Endothelial cell (in vitro differentiated cells): ENCODE data around the gene DMD. TPM values are rescaled to one million over a fixed set of nuclear protein-coding genes. Genes with fewer than 3 reads are reported as not detected.

ENCODE experiments used
- DNase-seq: peaks from one replicate; pipeline ENCODE4 v3.0.0; 2021; ENCODE audit warnings: low spot score
- H3K27ac Mint-ChIP-seq: one replicate; pipeline ENCODE4 v1.8.0; 2021; ENCODE audit warnings: mixed read lengths, inconsistent platforms; ENCODE audit not compliant: unreplicated experiment
- H3K27me3 Mint-ChIP-seq: one replicate; pipeline ENCODE4 v1.8.0; 2021; ENCODE audit warnings: mild to moderate bottlenecking, moderate library complexity, mixed read lengths, inconsistent platforms; ENCODE audit not compliant: unreplicated experiment
- H3K36me3 Mint-ChIP-seq: one replicate; pipeline ENCODE4 v1.8.0; 2021; ENCODE audit warnings: mild to moderate bottlenecking, low read depth, mixed read lengths, inconsistent platforms; ENCODE audit not compliant: unreplicated experiment
- H3K4me1 Mint-ChIP-seq: one replicate; pipeline ENCODE4 v1.8.0; 2021; ENCODE audit warnings: mild to moderate bottlenecking, mixed read lengths, inconsistent platforms; ENCODE audit not compliant: unreplicated experiment
- H3K4me3 Mint-ChIP-seq: one replicate; pipeline ENCODE4 v1.8.0; 2021; ENCODE audit warnings: mild to moderate bottlenecking, mixed read lengths, inconsistent platforms; ENCODE audit not compliant: unreplicated experiment
- H3K9me3 Mint-ChIP-seq: one replicate; pipeline ENCODE4 v1.8.0; 2021; ENCODE audit warnings: mixed read lengths, inconsistent platforms; ENCODE audit not compliant: unreplicated experiment
- total RNA-seq: library from RNA; stranded (reverse); fragmentation: NEBNext Ultra II Directional; extraction: Animal tissue kit (Norgen Biotek cat#: 25700); gene quantifications from one replicate; pipeline ENCODE4 v1.2.1, GENCODE V29; 2021; ENCODE audit not compliant: unreplicated experiment
- TF ChIP-seq, protein P1 (sequence below): fragments of 200-600 bp; sonication (generic); IDR thresholded peaks from one replicate; pipeline ENCODE4 v1.5.0; 2021; ENCODE audit warnings: antibody characterized with exemption; ENCODE audit not compliant: unreplicated experiment

DMD gene
- total RNA-seq, 1 donor from 2014 or later: 5.5 TPM

DNA sequence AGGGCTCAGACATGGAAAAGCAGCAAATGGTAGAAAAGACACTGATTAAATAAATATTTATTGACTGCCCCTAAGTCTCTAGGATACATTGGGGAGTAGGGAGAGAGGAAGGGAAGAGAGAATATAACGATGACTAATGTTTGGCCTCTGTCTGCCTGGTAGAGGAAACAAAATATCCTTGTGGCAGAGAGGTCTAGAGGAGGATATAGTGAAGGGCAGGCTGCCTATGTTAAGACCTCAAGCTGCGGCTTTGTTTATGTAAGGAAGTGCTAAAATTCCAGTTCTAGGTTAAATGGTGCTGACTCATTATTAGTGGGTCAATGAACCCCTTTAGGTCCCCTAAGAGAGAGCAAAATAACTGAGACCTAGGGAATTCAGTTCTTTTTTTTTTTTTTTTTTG, 1712.2 kb downstream of the DMD start:
- DNase-seq: no peak
- Mint-ChIP-seq H3K27ac (no peak overlapping the region), H3K9me3 (no peaks in the 10 kb centered on the region), H3K36me3 (no peaks in the 10 kb centered on the region), H3K27me3 (no peaks in the 10 kb centered on the region), H3K4me1 (peaks cover 3% of the 10 kb centered on the region), H3K4me3 (no peak overlapping the region)
- TF ChIP-seq, protein P1, sequence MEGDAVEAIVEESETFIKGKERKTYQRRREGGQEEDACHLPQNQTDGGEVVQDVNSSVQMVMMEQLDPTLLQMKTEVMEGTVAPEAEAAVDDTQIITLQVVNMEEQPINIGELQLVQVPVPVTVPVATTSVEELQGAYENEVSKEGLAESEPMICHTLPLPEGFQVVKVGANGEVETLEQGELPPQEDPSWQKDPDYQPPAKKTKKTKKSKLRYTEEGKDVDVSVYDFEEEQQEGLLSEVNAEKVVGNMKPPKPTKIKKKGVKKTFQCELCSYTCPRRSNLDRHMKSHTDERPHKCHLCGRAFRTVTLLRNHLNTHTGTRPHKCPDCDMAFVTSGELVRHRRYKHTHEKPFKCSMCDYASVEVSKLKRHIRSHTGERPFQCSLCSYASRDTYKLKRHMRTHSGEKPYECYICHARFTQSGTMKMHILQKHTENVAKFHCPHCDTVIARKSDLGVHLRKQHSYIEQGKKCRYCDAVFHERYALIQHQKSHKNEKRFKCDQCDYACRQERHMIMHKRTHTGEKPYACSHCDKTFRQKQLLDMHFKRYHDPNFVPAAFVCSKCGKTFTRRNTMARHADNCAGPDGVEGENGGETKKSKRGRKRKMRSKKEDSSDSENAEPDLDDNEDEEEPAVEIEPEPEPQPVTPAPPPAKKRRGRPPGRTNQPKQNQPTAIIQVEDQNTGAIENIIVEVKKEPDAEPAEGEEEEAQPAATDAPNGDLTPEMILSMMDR: no peak

DNA sequence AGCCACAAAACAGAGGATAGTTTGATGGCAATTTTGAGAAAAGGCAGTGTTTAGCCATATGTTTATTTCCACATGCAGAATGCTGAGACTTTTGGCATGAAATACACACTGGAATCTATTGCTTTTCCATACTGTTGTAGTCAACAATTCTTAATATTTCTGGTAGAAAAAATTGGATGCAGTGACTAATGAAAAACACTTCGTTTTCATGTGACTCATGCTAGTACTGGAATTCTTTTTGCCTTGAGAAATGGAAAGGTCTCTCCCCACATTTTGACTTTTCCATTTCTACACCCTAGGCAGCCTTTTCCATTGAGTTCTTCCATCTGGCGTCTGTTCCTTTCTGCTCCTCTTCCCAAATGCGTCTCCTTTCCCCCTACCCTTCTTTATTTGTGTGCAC, 1714.3 kb downstream of the DMD start:
- TF ChIP-seq, protein P1: no peak
- H3K27ac Mint-ChIP-seq: no peak overlapping the region
- H3K9me3 Mint-ChIP-seq: no peaks in the 10 kb centered on the region
- no peaks in the 10 kb centered on the region for H3K27me3 Mint-ChIP-seq
- DNase-seq: no peak
- no peaks in the 10 kb centered on the region for H3K36me3 Mint-ChIP-seq
- H3K4me3 Mint-ChIP-seq: no peak overlapping the region
- peaks cover 3% of the 10 kb centered on the region for H3K4me1 Mint-ChIP-seq

DNA sequence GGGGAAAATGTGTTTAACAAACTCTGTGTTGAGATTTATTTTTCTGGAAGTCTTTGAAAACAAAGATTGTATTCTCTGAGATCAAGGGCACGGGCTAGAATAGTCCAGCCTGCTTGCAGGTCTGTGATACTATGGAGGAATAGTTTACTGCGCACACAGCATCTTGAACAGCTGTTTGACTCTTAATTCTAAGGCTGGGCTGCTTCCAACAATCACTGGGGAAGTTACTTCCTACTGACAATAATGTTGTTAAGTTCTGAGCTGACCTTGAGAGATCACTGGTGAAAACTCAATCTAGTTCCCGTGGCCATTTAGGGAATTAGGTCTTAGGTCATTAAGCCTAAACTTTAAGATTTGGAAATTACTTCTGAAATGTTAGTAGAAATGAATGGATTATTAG, 1723.4 kb downstream of the DMD start:
- Mint-ChIP-seq H3K4me3 (no peak overlapping the region), H3K9me3 (no peaks in the 10 kb centered on the region), H3K4me1 (no peaks in the 10 kb centered on the region), H3K36me3 (no peaks in the 10 kb centered on the region), H3K27ac (no peak overlapping the region), H3K27me3 (no peaks in the 10 kb centered on the region)
- no peak for DNase-seq
- TF ChIP-seq, protein P1: no peak

DNA sequence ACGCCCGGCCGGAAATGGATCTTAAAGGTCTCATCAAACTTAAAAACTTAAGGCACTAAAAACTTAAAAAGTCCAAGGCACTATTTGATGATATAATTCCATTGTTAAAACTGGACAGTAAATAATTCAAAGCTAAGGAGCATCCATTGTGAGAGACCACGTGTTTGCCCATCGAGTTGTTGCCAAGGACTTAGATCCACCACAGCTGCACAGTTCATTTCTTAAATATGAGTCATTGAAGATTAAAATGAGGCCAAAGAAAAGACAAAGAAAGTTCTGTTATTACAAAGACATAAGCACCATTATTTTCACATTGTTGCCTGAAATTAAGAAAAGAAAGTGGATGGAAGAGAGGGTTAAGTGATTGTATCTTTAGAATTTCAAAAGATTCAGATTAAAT, 1728.0 kb downstream of the DMD start:
- Mint-ChIP-seq H3K4me1 (no peaks in the 10 kb centered on the region), H3K36me3 (no peaks in the 10 kb centered on the region), H3K27ac (no peak overlapping the region), H3K4me3 (no peak overlapping the region), H3K9me3 (no peaks in the 10 kb centered on the region), H3K27me3 (no peaks in the 10 kb centered on the region)
- TF ChIP-seq, protein P1: no peak
- no peak for DNase-seq

DNA sequence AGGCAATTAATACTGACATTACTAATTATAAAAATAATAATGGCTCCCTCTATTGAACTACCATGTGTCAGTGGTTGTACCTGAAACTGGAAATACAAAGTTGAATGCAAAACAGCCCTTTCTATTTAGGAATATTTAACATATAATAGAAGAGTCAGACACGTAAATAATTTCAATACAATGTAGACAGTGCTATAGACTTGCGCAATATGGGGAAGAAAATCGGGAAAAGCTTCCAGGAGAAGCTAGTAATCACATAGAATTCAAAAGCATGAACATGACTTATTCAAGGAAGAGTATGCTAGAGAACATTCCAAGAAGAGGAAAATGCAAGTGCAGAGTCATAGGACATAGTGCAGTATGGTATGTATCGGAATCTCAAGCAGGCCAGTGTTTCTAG, 1730.7 kb downstream of the DMD start:
- TF ChIP-seq, protein P1: no peak
- Mint-ChIP-seq H3K36me3 (no peaks in the 10 kb centered on the region), H3K4me3 (no peak overlapping the region), H3K9me3 (no peaks in the 10 kb centered on the region), H3K4me1 (no peaks in the 10 kb centered on the region), H3K27me3 (no peaks in the 10 kb centered on the region), H3K27ac (no peak overlapping the region)
- DNase-seq: no peak
